NB4 (cell line): ENCODE measurements around the gene MAP3K2.

Experiments
- CTCF ChIP-seq: IDR thresholded peaks from one replicate; pipeline ENCODE4 v1.5.1; 2012; ENCODE audit warnings: low read depth, low read length
- MAX ChIP-seq: IDR thresholded peaks from 2 replicates; pipeline ENCODE4 v1.6.1; 2011; ENCODE audit warnings: low read depth, low read length
- POLR2A ChIP-seq: IDR thresholded peaks from 2 replicates; pipeline ENCODE4 v1.6.1; 2011; ENCODE audit warnings: mild to moderate bottlenecking; ENCODE audit not compliant: insufficient read length; ENCODE audit errors: extremely low read depth

DNA sequence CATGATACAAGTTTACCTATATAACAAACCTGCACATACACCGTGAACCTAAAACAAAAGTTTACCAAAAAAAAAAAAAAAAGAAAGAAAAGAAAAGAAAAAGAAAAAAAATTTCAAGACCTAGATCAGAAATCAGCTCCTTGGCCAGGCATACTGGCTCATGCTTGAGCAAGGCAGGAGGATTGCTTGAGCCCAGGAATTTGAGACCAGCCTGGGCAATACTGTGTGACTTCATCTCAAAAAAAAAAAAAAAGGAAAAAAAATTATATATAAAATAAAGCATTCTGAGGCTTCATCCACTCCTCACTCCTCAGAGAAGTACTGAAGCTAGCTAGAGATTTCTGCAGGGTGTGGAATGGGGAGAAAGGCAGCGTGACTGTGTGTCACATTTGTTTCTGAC is 18.7 kb upstream of the MAP3K2 start:
- TF ChIP-seq CTCF (no peak), POLR2A (no peak), MAX (no peak)
